GM12891 (cell line): Measurements from ENCODE around the gene LHX6.

Source experiments
- PAX5 ChIP-seq: IDR thresholded peaks from 2 replicates; pipeline ENCODE4 v1.6.1; 2011; ENCODE audit warnings: low read length, moderate library complexity, mild to moderate bottlenecking; ENCODE audit not compliant: insufficient read depth, severe bottlenecking
- POLR2A ChIP-seq: IDR thresholded peaks from 2 replicates; pipeline ENCODE4 v1.6.1; 2011; ENCODE audit warnings: low read depth, low read length, control low read depth
- POLR2AphosphoS5 ChIP-seq: IDR thresholded peaks from 2 replicates; pipeline ENCODE4 v1.6.1; 2011; ENCODE audit warnings: low read depth, low read length, control low read depth
- SPI1 ChIP-seq: IDR thresholded peaks from 2 replicates; pipeline ENCODE4 v1.6.1; 2011; ENCODE audit warnings: low read depth, low read length, control low read depth
- TAF1 ChIP-seq: IDR thresholded peaks from 2 replicates; pipeline ENCODE4 v1.6.1; 2011; ENCODE audit warnings: low read depth, low read length, control low read depth

DNA sequence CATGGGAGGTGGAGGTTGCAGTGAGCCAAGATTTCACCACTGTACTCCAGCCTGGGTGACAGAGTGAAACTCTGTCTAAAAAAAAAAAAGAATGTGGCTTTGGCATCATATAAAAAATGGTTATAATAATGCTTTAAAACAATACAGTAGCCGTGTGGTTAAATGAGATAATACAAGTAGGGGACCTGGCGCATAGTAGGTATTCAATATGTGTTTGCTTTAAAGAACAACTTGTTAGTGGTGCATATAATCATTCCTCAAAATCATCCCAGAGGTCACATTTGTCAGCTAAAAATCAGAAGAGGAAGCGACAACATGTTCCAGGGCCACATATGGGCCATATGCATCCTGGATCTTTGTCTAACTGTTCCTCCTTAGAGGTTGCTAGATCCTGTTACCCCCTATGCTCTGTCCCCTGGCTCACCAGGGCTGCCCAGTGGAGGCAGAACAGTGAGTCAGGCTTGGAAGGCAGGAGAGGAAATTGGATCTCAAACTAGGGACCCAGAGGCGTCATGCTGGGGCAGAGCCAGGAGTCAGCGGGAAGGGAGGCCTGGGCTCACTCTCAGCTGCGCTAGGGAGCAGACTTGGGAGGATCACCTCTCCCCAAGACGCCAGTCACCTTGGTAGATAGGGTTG lies 27.7 kb downstream of the LHX6 start:
- no peak for TF ChIP-seq POLR2AphosphoS5
- TF ChIP-seq TAF1, result no peak
- TF ChIP-seq POLR2A, result no peak
- no peak for TF ChIP-seq SPI1
- no peak for TF ChIP-seq PAX5
